HG03521 (cell line): ENCODE measurements around the gene GAS2L2.
"Not testable (repeated sequence)": the region's sequence is repeated elsewhere in the genome, so short reads cannot be mapped to it uniquely, and the experiment has no call there.

Source experiments
- ATAC-seq: cut with Tn5 transposase; IDR thresholded peaks from one replicate; pipeline ENCODE4 v1.9.1; 2021; ENCODE audit warnings: mild to moderate bottlenecking, moderate library complexity; ENCODE audit not compliant: unreplicated experiment

The GAS2L2 gene

DNA sequence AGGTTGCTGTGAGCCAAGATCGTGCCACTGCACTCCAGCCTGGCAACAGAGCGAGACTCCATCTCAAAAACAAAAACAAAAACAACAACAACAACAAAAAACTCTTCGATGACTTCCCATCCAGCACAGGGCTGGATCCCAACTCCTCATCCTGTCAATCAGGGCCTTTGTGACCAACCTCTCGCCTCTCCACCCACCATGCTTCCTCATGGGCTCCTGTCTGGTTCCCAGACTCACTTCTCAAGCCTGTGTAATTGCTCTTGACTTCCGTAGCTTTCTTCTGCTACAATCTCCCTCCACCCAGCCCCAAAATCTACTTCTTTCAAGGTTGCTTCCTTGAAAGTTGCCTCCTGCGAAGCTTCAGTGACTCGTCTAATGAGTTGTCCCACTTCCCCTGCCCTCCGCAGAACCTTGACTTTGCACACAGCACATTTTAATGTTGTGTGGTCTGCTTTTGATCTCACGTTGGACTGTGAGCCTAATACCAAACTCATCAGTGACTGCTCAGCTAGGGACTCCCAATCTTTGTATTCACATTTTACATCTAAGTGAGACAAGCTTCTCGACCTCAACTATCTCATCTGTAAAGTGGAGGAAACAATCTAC lies 22.5 kb downstream of the GAS2L2 start:
- ATAC-seq: no peak

DNA sequence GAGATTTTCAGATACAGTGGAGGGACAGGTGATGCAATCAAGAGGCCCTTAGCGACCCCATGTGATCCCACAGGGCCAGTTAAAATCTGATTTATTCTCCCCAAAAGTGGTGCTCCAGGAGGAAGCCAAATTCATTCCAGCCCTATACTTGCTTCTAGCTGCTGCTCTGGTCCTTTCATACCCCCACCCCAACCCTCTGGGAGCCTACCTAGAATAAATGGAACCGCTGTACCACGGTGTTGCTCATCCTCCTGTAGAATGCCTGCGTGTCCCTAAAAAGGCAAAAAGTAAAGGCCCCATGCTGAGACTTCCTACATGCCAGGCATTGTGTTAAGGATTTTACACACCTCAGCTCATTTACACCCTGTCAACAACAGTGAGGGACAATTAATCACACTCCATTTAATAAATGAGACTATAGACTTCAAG lies 23.6 kb downstream of the GAS2L2 start:
- no peak for ATAC-seq

DNA sequence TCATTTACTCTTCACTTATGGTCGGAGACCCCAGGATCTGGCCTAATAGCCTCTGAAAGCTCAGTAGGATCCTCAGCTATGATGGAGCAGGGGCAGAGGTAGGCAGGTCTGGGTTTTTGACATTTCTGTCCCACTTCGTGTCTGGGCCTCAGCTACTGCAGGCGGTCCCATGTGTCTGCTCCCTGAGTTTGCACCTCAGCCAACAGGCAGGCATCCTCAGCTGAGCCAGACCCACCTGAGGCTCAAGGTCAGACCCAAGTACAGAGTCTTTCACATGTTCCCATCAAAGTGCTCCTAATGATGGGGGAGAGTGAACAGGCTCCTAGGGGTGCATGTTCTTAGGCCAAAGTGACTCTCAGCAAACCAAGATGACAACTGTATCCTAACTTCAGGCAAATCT lies 24.5 kb downstream of the GAS2L2 start:
- ATAC-seq: no peak

DNA sequence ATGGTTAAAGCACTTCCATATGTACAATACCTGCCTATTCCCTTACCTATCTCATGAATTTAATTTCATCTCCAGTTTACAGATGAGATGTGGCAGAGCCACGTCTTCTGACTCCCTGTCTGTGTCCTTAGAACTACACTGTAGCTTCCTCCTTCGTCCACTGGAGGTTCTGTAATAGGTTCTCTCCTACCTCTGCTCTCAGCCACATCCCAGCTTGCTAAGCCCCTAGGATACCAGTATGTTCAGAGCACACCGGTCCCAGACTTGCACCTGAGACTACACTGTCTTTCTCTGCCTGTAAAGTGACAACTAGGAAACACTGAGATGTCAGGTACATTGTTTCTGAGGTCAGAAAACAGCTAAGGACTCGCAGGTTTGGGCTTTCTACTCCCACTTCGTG lies 25.4 kb downstream of the GAS2L2 start:
- no peak for ATAC-seq

DNA sequence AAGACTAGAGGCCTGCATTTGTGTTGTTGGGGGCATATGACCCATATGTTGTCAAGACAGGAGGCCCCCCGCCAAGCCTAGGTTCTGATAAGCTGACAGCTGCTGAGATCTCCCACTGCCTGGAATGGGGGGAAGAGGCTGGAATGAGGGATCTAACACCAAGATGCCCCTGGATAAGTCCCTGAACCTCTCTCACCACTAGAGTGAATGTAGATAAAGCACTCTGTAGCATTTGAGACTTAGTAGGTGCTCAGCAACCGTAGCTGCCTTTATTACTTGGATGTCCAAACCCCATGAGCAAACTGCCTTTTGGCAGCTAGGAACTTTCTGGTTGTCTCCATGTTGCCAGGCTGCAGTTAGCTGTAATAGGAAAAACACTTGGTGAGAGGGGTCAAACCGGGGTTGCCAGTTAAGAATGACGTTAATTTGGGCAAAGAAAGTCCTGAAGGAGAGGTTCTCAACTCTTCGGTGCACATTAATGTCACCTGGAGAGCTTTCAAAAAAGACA lies 26.0 kb downstream of the GAS2L2 start:
- ATAC-seq: no peak

DNA sequence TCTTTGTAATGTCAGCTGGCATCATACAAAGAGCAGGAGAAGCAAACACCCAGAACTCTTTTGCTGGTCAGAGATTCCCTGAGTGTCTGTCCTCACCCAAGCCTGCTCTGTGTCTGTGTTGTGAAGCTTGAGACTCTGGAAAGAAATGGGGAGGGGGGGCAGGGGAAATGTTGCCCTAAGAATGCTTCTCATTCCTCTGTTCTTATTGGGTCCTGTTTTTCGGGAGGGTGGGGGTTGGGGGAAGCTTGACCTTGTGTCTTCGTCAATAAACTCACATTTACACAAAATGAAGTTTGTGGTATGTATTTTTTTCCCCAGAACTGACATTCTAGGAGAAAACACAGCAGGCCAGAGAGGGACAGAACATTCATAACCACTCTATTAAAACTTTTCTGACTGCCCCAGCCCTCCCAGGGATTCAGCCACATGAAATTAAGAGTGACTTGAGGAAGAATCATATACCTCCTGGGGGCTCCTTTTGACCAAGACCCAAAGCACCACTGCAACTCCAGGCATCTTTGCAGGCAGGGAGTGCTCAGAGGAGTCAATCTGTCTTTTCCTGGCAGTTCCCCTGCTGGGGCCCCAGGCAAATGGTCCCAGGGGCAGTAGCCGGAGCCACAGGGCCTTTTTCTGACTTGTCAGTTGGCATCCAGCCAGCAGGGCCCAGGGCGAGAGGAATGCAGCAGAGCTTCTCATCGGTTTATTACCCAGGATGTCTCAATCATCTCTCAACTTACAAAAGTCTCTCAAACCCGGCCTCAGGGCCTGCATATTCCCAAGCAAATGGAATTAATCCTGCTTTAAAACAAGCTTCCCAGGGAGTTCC lies 26.7 kb downstream of the GAS2L2 start:
- no peak for ATAC-seq

DNA sequence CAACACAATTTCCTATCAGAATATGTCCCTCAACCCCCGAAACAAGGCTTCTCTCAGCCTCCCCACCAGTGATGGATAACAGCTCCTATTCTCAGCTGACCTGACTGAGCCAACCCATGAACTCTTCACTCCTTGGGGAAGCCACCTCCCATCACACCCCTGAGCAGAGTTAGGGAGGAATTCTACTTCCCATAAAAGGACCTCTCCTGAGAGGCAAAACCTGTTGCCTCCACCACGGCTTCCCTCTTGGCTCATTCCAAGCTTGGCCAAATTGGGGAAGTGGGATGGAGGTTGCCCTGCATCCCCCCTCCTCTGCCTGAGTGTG lies 27.3 kb downstream of the GAS2L2 start:
- no peak for ATAC-seq

DNA sequence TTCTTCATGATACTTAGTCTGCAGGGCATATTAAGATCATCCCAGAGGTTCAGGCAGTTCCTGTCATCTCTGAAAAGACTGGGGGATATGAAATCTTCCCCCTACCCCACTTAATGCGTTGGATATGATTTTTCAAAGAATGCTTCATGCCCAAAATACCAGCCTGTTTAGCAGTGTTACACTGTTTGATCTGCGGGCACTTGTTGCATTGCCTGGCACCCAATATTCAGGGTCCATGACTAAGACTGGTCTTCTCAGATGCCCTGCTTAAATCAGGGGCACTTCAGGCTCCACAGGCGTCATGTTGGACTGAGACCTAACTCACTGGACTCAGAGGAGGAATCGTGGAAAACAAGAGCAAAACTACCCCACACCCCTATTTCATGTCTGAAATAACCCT lies 28.0 kb downstream of the GAS2L2 start:
- no peak for ATAC-seq

DNA sequence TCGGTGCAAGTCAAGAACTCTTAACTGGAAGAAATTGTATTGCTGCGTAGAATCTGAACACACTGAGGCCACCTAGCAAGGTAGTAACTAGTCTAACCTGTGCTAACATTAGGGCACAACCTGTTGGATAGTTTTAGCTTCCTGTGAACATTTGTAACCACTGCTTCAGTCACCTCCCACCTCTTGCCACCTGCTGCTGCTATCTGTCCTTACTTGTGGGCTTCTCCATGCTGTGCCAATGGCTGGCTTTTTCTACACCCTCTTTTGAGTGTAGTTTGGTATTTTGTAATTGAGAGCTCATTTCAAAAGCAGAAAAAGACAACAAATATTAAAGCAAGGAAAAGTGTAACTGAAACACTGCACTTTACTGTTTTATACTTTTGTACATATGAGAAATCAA lies 29.3 kb downstream of the GAS2L2 start:
- no peak for ATAC-seq

DNA sequence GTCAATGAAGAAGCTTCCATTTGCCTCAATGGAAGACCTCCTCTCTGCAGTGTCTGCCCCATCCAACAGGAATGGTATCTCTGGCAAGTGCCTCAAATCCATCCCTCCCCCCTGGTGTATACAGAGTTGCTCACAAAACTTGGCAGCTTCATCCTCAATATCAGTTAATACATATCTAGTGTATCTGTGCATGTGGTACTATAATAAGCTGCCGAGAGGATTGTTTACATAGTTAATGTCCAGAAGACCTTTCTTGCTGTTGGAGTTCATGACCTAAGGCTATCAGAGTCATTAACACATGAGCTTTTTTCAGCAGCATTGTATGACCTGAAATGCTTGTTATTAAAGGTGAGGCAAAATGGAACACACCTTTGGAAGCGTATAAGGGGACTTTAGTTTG lies 35.6 kb downstream of the GAS2L2 start:
- ATAC-seq: no peak

DNA sequence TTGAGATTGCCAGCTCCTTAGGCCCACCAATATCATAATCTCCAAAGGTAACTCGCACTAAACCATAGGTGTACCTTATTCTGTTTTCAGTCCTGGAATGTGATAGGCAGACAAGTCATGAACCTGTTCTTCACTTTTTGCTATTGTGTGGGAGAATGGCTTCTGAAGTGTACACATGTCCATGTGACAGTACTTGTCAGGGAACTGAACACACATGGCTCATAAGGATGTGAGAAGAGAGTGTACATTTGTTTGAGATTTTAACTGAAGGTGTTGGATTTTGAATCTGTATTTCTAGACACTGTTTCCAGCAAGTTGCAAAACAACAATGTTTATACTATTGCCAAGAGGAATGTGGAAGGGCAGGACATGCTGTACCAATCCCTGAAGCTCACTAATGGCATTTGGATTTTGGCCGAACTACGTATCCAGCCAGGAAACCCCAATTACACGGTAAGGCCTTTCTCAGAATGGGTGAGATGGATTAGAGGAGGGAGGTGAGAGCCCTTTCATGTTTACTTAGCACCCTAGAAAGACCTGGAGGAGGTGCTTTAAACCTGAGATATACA lies 36.1 kb downstream of the GAS2L2 start:
- ATAC-seq: no peak

DNA sequence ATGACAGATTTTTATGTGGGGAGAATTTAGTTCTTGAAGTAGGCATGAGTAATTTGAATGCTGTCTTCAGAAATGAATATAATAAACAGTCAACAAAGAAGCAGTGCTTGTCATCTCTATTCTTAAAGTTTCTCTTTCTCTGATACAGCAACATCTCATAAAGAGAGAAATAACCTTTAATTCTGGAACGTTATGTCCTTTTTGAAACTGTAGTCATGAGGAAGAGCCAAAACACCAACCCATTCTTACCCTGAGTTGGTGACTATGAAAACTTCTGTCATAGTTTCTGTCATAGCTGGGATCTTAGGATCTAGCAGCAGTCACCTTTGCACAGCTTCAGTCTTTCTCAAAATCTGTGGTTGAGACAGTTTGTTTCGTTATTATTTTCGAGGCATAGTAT lies 36.9 kb downstream of the GAS2L2 start:
- ATAC-seq: no peak

DNA sequence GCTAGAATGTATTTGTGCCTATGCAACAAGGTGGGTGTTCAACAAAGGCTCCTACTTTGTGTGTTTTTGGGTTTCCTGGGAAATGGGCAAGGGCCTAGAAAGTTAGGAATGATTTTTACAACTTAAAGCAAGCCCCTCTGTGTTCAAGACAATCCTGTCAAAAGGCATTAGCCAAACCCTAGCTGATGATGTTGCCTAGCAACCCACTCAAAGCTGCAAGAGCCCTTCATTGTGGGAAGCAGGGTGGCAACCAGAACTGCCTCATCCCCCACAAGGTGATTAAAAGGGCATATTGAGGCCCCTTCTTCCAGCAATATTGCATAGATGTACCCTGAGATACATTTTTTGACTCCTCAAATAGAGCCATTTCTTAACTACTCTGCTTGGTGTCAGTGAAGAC lies 37.6 kb downstream of the GAS2L2 start:
- no peak for ATAC-seq

DNA sequence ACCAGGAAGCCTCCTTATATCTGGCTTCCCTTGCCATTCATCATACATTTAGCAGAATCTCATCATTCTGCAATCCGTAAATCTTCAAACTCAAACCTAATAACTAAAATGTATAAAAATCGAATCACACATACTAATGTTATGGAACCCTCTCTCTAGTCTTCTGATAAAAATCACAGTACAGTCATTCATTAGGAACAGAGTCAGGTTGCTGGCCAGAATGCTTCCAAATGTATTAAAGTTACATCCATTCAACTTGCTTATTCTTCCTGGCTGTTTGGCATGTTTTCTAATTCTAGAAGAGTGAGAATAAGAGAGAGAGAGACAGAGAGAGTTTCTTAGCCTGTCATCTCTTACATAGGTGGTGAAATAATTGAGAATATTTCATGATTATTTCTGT lies 38.1 kb downstream of the GAS2L2 start:
- no peak for ATAC-seq

DNA sequence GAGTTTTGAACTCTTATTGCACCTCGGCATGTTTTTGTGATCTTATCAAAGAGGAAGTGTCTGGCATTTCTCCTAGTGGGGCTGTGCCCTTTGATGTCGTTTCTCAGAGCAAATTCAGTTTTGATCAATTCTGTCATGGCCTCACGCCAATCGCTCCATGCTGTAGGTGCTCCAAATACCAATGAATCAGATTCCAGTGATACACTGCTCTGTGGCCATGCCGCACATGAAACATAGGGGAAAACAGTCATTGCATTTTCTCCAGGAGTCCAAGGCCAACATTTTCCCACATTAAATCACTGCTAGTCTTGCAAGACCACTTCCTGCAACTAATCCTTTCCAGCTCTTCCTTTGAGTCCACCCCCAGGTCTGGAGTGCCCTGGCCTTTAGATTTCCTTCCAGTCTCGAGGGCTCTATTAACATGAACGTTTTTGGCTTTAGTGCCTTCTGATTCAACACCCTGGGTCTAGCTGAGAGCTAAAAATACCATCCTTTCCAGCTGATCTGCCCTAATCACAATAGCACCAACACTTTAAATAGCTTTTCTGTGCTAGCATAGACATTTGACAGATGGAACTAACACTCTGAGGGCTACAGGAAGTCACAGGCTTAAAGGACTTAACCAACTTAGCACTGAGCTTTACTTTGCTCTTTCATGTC lies 39.8 kb downstream of the GAS2L2 start:
- ATAC-seq: no peak

DNA sequence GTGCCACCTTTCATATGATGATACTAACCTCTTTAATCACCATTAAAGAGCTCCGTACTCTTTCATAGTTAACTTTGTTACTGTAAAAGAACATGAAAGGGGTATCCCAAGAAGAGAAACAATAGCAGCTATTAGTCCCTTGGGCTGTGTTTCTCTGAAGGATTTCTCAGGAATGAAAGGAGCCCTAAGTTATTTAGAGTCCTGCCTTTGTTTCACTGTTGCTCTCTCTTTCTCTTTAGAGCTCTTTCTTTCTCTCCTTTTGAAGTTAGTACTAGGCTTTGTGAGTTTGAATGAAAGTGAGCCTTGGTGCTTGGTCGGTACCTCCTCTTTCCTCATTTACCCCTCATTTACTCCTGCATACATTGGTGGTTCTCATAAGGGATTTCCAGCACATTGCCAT lies 42.1 kb downstream of the GAS2L2 start:
- ATAC-seq: no peak

DNA sequence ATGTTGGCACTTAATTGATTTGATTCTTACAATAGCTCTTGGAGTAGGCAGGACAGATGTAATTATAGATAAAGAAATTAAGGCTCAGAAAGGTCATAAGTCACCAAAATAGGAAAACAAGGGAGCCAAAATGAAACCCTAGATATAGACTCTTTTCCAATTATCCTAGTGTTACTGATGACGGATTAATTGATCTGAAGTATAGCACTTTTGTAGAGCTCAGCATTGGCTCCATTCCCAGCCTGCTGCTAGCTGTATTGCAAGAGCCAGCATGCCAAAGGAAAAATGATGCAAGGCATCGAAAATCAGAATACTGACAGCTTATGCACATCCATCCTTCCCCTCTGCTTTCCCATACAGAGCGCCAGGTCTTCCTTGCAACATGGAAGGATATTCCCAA lies 43.2 kb downstream of the GAS2L2 start:
- ATAC-seq: no peak

DNA sequence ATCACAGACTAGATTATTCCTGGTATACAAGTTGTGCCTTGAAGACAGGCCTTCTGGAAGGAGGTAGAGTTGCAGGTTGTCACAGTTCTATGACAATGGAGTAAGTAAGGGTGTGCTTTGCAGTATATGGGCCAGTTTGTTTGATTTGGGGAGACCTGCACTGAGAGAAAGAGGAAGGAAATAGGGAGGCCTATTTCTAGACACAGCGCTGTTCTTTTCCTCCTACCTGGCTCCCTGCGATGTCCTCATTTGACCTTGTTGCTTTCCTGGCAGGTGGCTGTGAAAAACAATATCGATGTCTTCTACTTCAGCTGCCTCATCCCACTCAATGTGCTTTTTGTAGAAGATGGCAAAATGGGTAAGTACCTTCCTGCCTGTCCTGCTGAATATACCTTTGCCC lies 44.1 kb downstream of the GAS2L2 start:
- ATAC-seq: no peak

DNA sequence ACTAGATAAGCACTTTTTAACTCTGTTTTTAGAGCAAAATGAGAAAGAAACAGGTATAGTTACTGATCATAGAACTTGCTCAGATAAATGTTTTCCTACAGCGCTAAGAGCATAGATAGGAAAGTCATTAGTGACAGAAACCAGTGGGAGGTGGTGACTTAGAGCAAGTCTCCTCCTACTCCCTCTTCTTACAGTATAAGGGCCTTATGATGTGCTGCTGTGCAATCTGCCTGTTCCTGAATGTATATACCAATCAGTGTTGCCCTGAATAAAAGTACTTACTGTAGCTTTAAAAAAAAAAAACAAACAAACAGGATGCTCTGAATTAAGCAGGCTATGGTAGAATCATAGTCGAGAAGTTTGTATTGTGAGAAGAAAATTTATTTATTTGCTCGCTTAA lies 44.9 kb downstream of the GAS2L2 start:
- ATAC-seq: no peak

DNA sequence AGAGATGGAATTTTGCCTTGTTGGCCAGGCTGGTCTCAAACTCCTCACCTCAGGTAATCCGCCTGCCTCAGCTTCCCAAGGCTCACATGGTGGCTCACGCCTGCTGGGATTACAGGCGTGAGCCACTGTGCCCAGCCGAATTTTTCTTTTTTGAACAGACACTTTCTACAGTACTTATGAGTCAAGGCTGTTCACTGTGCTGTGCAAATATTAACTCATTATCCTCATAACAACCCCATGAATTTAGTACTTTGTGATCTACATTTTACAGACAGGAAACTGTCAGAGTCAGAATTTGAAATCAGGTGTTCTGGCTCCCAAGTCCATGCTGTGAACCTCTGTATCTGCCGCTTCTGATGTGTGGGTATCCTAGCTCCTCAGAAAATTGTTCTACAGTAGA lies 47.3 kb downstream of the GAS2L2 start:
- ATAC-seq: no peak

DNA sequence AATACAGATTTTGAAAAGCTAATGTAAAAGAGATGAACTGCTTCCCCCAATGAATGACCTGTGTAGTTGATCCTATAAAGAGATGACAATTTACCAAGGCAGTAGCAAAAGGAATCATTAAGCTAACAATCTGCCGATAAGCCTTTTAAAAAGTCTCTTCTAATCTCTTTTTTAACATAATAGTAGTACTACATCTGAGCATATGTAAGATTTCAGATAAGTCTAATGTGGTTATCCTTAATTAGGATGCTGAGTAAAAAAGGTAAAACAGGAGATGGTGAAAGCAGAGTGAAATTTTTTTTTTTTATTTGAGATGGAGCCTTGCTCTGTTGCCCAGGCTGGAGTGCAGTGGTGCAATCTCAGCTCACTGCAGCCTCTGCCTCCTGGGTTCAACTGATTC lies 47.8 kb downstream of the GAS2L2 start:
- no peak for ATAC-seq

DNA sequence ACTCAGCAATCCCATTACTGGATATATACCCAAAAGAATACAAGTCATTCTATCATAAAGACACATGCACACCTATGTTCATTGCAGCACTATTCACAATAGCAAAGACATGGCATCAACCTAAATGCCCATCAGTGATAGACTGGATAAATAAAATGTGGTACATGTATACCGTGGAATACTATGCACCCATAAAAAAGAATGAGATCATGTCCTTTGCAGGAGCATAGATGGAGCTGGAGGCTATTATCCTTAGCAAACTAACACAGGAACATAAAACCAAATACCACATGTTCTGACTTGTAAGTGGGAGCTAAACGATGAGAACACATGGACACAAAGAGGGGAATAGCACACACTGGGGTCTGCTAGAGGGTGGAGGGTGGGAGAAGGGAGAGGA lies 49.7 kb downstream of the GAS2L2 start:
- ATAC-seq: not testable (repeated sequence)
